WERI-Rb-1 (cell line): ENCODE results near the gene NCOA1.

Source experiments
- DNase-seq: peaks from one replicate; pipeline ENCODE4 v3.0.0-alpha.2; 2020
- H3K27ac ChIP-seq: fragments of 250-450 bp; sonication (Bioruptor Pico); 2 replicates; pipeline ENCODE4 v1.5.1; 2020; ENCODE audit warnings: mild to moderate bottlenecking, moderate library complexity
- H3K27me3 ChIP-seq: fragments of 250-450 bp; sonication (Bioruptor Pico); 2 replicates; pipeline ENCODE4 v1.5.1; 2021; ENCODE audit warnings: mild to moderate bottlenecking, low read depth, moderate library complexity; ENCODE audit not compliant: insufficient read depth, severe bottlenecking
- H3K36me3 ChIP-seq: fragments of 250-450 bp; sonication (Bioruptor Pico); 2 replicates; pipeline ENCODE4 v1.5.1; 2020; ENCODE audit warnings: mild to moderate bottlenecking, moderate library complexity
- H3K4me3 ChIP-seq: 2 replicates; pipeline ENCODE4 v1.5.1; 2011; ENCODE audit warnings: low read depth, mild to moderate bottlenecking, control low read depth, low read length
- H3K9me3 ChIP-seq: fragments of 250-450 bp; sonication (Bioruptor Pico); 2 replicates; pipeline ENCODE4 v1.5.1; 2021; ENCODE audit warnings: mild to moderate bottlenecking, moderate library complexity; ENCODE audit not compliant: severe bottlenecking
- CTCF ChIP-seq: IDR thresholded peaks from 2 replicates; pipeline ENCODE4 v1.5.1; 2011; ENCODE audit warnings: low read depth, mild to moderate bottlenecking, control low read depth, inconsistent platforms, low read length

Gene NCOA1

GRCh38 chr2:24472416-24472815, 18.6 kb upstream of the NCOA1 start:
- Histone ChIP-seq H3K4me3 (no peak overlapping the region), H3K27ac (no peak overlapping the region), H3K36me3 (no peaks in the 10 kb centered on the region), H3K9me3 (peaks cover 3% of the 10 kb centered on the region), H3K27me3 (no peaks in the 10 kb centered on the region)
- no peak for TF ChIP-seq CTCF
- no peak for DNase-seq

- DNase-seq = no peak
- Histone ChIP-seq H3K36me3 (no peaks in the 10 kb centered on the region), H3K27ac (no peak overlapping the region), H3K27me3 (no peaks in the 10 kb centered on the region), H3K4me3 (no peak overlapping the region), H3K9me3 (peaks cover 3% of the 10 kb centered on the region)
- no peak for TF ChIP-seq CTCF
Measured at GRCh38 chr2:24473626-24474025, 17.4 kb upstream of the NCOA1 start.

GRCh38 chr2:24474053-24474452, 17.0 kb upstream of the NCOA1 start:
- no peak overlapping the region for H3K27ac ChIP-seq
- no peak for TF ChIP-seq CTCF
- H3K4me3 ChIP-seq = no peak overlapping the region
- H3K36me3 ChIP-seq = no peaks in the 10 kb centered on the region
- no peaks in the 10 kb centered on the region for H3K27me3 ChIP-seq
- DNase-seq = no peak
- H3K9me3 ChIP-seq = peaks cover 3% of the 10 kb centered on the region

- H3K9me3 ChIP-seq = peaks cover 7% of the 10 kb centered on the region
- no peaks in the 10 kb centered on the region for H3K36me3 ChIP-seq
- DNase-seq = peak; percentile 30
- no peaks in the 10 kb centered on the region for H3K27me3 ChIP-seq
- no peak for TF ChIP-seq CTCF
- H3K4me3 ChIP-seq = no peak overlapping the region
- H3K27ac ChIP-seq = no peak overlapping the region
Measured at GRCh38 chr2:24477229-24477628, 13.8 kb upstream of the NCOA1 start.

- Histone ChIP-seq H3K4me3 (no peak overlapping the region), H3K36me3 (no peaks in the 10 kb centered on the region), H3K27me3 (no peaks in the 10 kb centered on the region), H3K27ac (no peak overlapping the region), H3K9me3 (peaks cover 4% of the 10 kb centered on the region)
- no peak for TF ChIP-seq CTCF
- DNase-seq = peak; percentile 44
Measured at GRCh38 chr2:24478243-24478642, 12.8 kb upstream of the NCOA1 start.

- H3K9me3 ChIP-seq = peaks cover 4% of the 10 kb centered on the region
- no peak overlapping the region for H3K27ac ChIP-seq
- no peak for DNase-seq
- no peaks in the 10 kb centered on the region for H3K36me3 ChIP-seq
- no peak for TF ChIP-seq CTCF
- H3K27me3 ChIP-seq = no peaks in the 10 kb centered on the region
- H3K4me3 ChIP-seq = no peak overlapping the region
Measured at GRCh38 chr2:24480245-24480644, 10.8 kb upstream of the NCOA1 start.
